HepG2 (cell line): ENCODE data around the gene ZMYND19. TPM values are rescaled to one million over a fixed set of nuclear protein-coding genes. Genes with fewer than 3 reads are reported as not detected.

Experiments
- ATF3 ChIP-seq: sonication (generic); formaldehyde crosslinking; IDR thresholded peaks from 2 replicates; pipeline ENCODE4 v1.4.0; 2020; ENCODE audit warnings: missing genetic modification reagents
- ETS1 ChIP-seq: sonication (generic); formaldehyde crosslinking; IDR thresholded peaks from 2 replicates; pipeline ENCODE4 v1.4.0; 2020; ENCODE audit warnings: missing genetic modification reagents
- RELA ChIP-seq: sonication (generic); formaldehyde crosslinking; IDR thresholded peaks from 2 replicates; pipeline ENCODE4 v1.4.0; 2020; ENCODE audit warnings: missing genetic modification reagents
- SIX4 ChIP-seq: sonication (generic); formaldehyde crosslinking; IDR thresholded peaks from 2 replicates; pipeline ENCODE4 v1.4.0; 2020; ENCODE audit warnings: missing genetic modification reagents
- TFE3 ChIP-seq: IDR thresholded peaks from 2 replicates; pipeline ENCODE4 v1.6.1; 2016
- ZBTB3 ChIP-seq: sonication (generic); formaldehyde crosslinking; IDR thresholded peaks from 2 replicates; pipeline ENCODE4 v1.4.0; 2020; ENCODE audit warnings: low read depth, mild to moderate bottlenecking, moderate library complexity, missing genetic modification reagents, borderline replicate concordance
- ZFP36L2 ChIP-seq: sonication (generic); formaldehyde crosslinking; IDR thresholded peaks from 2 replicates; pipeline ENCODE4 v1.4.0; 2020; ENCODE audit warnings: missing genetic modification reagents
- ZFP90 ChIP-seq: sonication (generic); formaldehyde crosslinking; IDR thresholded peaks from 2 replicates; pipeline ENCODE4 v1.8.0; 2022; ENCODE audit warnings: missing genetic modification reagents, mild to moderate bottlenecking, inconsistent platforms, borderline replicate concordance
- ZNF296 ChIP-seq: sonication (generic); formaldehyde crosslinking; conservative IDR thresholded peaks from 2 replicates; pipeline ENCODE4 v1.5.0; 2020; ENCODE audit warnings: mild to moderate bottlenecking, missing genetic modification reagents
- ZNF790 ChIP-seq: sonication (generic); formaldehyde crosslinking; IDR thresholded peaks from 2 replicates; pipeline ENCODE4 v1.8.0; 2022; ENCODE audit warnings: missing genetic modification reagents, mild to moderate bottlenecking, borderline replicate concordance
- polyA plus RNA-seq, 8 experiments: library from polyadenylated mRNA; depleted of rRNA in 3 of 8; stranded (reverse) in 7 of 8; unstranded in 1 of 8; fragments of >200 nt; fragmentation: Illumina TruSeq in 4 of 8; extraction: Trizol in 4 of 8; gene quantifications; 2 replicates each; pipeline versions ENCODE4 v1.2.1 to v1.2.3, GENCODE V29; 2011 to 2016; ENCODE audit warnings: low read depth in 4 of 8, missing spikeins in 1 of 8, mixed read lengths in 1 of 8; ENCODE audit not compliant: insufficient read depth in 1 of 8
- total RNA-seq, 5 experiments: library from RNA; depleted of rRNA; stranded (reverse); fragments of >200 nt; fragmentation: Illumina TruSeq; extraction: Trizol; gene quantifications; 2 replicates each; pipeline ENCODE4 v1.2.3, GENCODE V29; 2016; ENCODE audit warnings: low read depth in 1 of 5
- TF ChIP-seq, protein P1 (sequence below): sonication (generic); formaldehyde crosslinking; IDR thresholded peaks from one replicate; pipeline ENCODE4 v1.5.1; 2020; ENCODE audit warnings: mild to moderate bottlenecking, missing genetic modification reagents; ENCODE audit errors: not compliant biosample characterization

Gene ZMYND19
- total and polyA plus RNA-seq, 2 of the 13 experiments (the other 11 are each of a cell fraction or from before 2014, with no cell fraction given) = 21.3 to 38.7 TPM

- TF ChIP-seq, protein P1, sequence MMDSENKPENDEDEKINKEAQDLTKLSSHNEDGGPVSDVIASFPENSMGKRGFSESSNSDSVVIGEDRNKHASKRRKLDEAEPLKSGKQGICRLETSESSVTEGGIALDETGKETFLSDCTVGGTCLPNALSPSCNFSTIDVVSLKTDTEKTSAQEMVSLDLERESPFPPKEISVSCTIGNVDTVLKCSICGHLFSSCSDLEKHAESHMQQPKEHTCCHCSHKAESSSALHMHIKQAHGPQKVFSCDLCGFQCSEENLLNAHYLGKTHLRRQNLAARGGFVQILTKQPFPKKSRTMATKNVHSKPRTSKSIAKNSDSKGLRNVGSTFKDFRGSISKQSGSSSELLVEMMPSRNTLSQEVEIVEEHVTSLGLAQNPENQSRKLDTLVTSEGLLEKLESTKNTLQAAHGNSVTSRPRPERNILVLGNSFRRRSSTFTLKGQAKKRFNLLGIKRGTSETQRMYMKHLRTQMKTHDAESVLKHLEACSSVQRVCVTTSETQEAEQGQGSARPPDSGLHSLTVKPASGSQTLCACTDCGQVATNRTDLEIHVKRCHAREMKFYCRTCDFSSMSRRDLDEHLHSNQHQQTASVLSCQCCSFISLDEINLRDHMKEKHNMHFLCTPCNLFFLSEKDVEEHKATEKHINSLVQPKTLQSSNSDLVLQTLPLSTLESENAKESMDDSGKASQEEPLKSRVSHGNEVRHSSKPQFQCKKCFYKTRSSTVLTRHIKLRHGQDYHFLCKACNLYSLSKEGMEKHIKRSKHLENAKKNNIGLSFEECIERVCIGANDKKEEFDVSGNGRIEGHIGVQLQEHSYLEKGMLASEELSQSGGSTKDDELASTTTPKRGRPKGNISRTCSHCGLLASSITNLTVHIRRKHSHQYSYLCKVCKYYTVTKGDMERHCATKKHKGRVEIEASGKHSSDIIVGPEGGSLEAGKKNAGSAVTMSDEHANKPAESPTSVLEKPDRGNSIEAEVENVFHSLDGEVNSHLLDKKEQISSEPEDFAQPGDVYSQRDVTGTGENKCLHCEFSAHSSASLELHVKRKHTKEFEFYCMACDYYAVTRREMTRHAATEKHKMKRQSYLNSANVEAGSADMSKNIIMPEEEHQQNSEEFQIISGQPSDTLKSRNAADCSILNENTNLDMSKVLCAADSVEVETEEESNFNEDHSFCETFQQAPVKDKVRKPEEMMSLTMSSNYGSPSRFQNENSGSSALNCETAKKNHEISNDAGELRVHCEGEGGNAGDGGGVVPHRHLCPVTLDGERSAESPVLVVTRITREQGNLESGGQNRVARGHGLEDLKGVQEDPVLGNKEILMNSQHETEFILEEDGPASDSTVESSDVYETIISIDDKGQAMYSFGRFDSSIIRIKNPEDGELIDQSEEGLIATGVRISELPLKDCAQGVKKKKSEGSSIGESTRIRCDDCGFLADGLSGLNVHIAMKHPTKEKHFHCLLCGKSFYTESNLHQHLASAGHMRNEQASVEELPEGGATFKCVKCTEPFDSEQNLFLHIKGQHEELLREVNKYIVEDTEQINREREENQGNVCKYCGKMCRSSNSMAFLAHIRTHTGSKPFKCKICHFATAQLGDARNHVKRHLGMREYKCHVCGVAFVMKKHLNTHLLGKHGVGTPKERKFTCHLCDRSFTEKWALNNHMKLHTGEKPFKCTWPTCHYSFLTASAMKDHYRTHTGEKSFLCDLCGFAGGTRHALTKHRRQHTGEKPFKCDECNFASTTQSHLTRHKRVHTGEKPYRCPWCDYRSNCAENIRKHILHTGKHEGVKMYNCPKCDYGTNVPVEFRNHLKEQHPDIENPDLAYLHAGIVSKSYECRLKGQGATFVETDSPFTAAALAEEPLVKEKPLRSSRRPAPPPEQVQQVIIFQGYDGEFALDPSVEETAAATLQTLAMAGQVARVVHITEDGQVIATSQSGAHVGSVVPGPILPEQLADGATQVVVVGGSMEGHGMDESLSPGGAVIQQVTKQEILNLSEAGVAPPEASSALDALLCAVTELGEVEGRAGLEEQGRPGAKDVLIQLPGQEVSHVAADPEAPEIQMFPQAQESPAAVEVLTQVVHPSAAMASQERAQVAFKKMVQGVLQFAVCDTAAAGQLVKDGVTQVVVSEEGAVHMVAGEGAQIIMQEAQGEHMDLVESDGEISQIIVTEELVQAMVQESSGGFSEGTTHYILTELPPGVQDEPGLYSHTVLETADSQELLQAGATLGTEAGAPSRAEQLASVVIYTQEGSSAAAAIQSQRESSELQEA (CRISPR knock-in tag) = peak; percentile 74
- TF ChIP-seq RELA = no peak
- TF ChIP-seq TFE3 (CRISPR knock-in tag) = no peak
- no peak for TF ChIP-seq ZFP36L2 (CRISPR knock-in tag)
- TF ChIP-seq ETS1 = no peak
- no peak for TF ChIP-seq ZNF790 (CRISPR knock-in tag)
- TF ChIP-seq ZBTB3 (CRISPR knock-in tag) = no peak
- TF ChIP-seq ATF3 (CRISPR knock-in tag) = no peak
- no peak for TF ChIP-seq ZFP90 (CRISPR knock-in tag)
- TF ChIP-seq ZNF296 (CRISPR knock-in tag) = no peak
- TF ChIP-seq SIX4 = no peak
These were observed 730 bp downstream of the ZMYND19 start (continued) for GRCh38 chr9:137589441-137590122.
